GM21723 (cell line): ENCODE data around the gene CMSS1.
"Not testable (repeated sequence)": the region's sequence is repeated elsewhere in the genome, so short reads cannot be mapped to it uniquely, and the experiment has no call there.

Experiments used
- ATAC-seq: cut with Tn5 transposase; IDR thresholded peaks from one replicate; pipeline ENCODE4 v1.9.1; 2021; ENCODE audit warnings: mild to moderate bottlenecking, moderate library complexity; ENCODE audit not compliant: unreplicated experiment

The CMSS1 gene

GRCh38 chr3:100044369-100044768 is 226.7 kb downstream of the CMSS1 start:
- ATAC-seq, result peak; percentile 80

- no peak for ATAC-seq
Observed at GRCh38 chr3:100045696-100046095, 228.0 kb downstream of the CMSS1 start.

- ATAC-seq, result no peak
Observed at GRCh38 chr3:100046986-100047385, 229.3 kb downstream of the CMSS1 start.

- peak; percentile 82 for ATAC-seq
Observed at GRCh38 chr3:100047455-100048141, 229.9 kb downstream of the CMSS1 start.

- ATAC-seq, result no peak
Observed at GRCh38 chr3:100048248-100048647, 230.6 kb downstream of the CMSS1 start.

GRCh38 chr3:100051513-100051912 is 233.9 kb downstream of the CMSS1 start:
- not testable (repeated sequence) for ATAC-seq

- ATAC-seq, result no peak
Observed at GRCh38 chr3:100053951-100054620, 236.4 kb downstream of the CMSS1 start.

GRCh38 chr3:100057716-100058575 is 240.3 kb downstream of the CMSS1 start:
- ATAC-seq, result no peak

GRCh38 chr3:100059472-100059871 is 241.8 kb downstream of the CMSS1 start:
- ATAC-seq, result no peak

- peak; percentile 70 for ATAC-seq
Observed at GRCh38 chr3:100060685-100061484, 243.2 kb downstream of the CMSS1 start.

- no peak for ATAC-seq
Observed at GRCh38 chr3:100062665-100063064, 245.0 kb downstream of the CMSS1 start.

- ATAC-seq, result no peak
Observed at GRCh38 chr3:100063929-100064461, 246.3 kb downstream of the CMSS1 start.

GRCh38 chr3:100067589-100067988 is 249.9 kb downstream of the CMSS1 start:
- no peak for ATAC-seq

GRCh38 chr3:100068826-100069225 is 251.2 kb downstream of the CMSS1 start:
- ATAC-seq, result peak; percentile 70

GRCh38 chr3:100069472-100069871 is 251.8 kb downstream of the CMSS1 start:
- ATAC-seq, result no peak

- no peak for ATAC-seq
Observed at GRCh38 chr3:100072326-100073048, 254.8 kb downstream of the CMSS1 start.

- no peak for ATAC-seq
Observed at GRCh38 chr3:100073049-100073713, 255.5 kb downstream of the CMSS1 start.

- ATAC-seq, result no peak
Observed at GRCh38 chr3:100073714-100074307, 256.1 kb downstream of the CMSS1 start.

- no peak for ATAC-seq
Observed at GRCh38 chr3:100075196-100075595, 257.5 kb downstream of the CMSS1 start.
